Natural killer cell (primary cell): Measurements from ENCODE around the gene KIAA0513. TPM values are rescaled to one million over a fixed set of nuclear protein-coding genes. Genes with fewer than 3 reads are reported as not detected.

Experiments
- ATAC-seq, 3 donors: fragments of 150-1000 bp in 2 of 3; fragments of 200-7000 bp in 1 of 3; cut with Tn5 transposase; 1 replicate in 1 of 3; 2 replicates in 2 of 3; pipeline ENCODE4 v1.10.0; 2021; ENCODE audit warnings: mild to moderate bottlenecking in 2 of 3, moderate library complexity in 2 of 3
- DNase-seq, 2 donors: peaks; one replicate each; pipeline versions ENCODE4 v3.0.0 to v3.0.0-alpha.2; 2013 to 2021; ENCODE audit warnings: mixed read lengths in 1 of 2
- H3K27ac ChIP-seq: one replicate; pipeline ENCODE4 v1.5.1; 2013; ENCODE audit warnings: mild to moderate bottlenecking, low read length
- H3K27me3 ChIP-seq: one replicate; pipeline ENCODE4 v1.6.1; 2013; ENCODE audit warnings: low read length; ENCODE audit not compliant: control insufficient read depth, insufficient read depth
- H3K36me3 ChIP-seq: one replicate; pipeline ENCODE4 v1.6.1; 2013; ENCODE audit warnings: low read length; ENCODE audit not compliant: control insufficient read depth, insufficient read depth
- H3K4me1 ChIP-seq: one replicate; pipeline ENCODE4 v1.6.1; 2013; ENCODE audit warnings: low read length; ENCODE audit not compliant: control insufficient read depth, insufficient read depth
- H3K4me3 ChIP-seq: one replicate; pipeline ENCODE4 v1.5.1; 2013; ENCODE audit warnings: low read length
- H3K9me3 ChIP-seq: one replicate; pipeline ENCODE4 v1.6.1; 2013; ENCODE audit warnings: low read length; ENCODE audit not compliant: control insufficient read depth, insufficient read depth
- H3K27ac Mint-ChIP-seq, 2 donors: one replicate each; pipeline ENCODE4 v1.8.0; 2022; ENCODE audit warnings: mild to moderate bottlenecking in 2 of 2, mixed read lengths in 2 of 2, moderate library complexity in 1 of 2
- H3K27me3 Mint-ChIP-seq, 2 donors: one replicate each; pipeline ENCODE4 v1.8.0; 2022; ENCODE audit warnings: low read depth in 2 of 2, mixed read lengths in 2 of 2
- H3K36me3 Mint-ChIP-seq: one replicate; pipeline ENCODE4 v1.8.0; 2022; ENCODE audit warnings: mixed read lengths
- H3K4me1 Mint-ChIP-seq, 2 donors: one replicate each; pipeline ENCODE4 v1.8.0; 2022; ENCODE audit warnings: mixed read lengths in 2 of 2
- H3K4me3 Mint-ChIP-seq: one replicate; pipeline ENCODE4 v1.8.0; 2022; ENCODE audit warnings: mild to moderate bottlenecking, moderate library complexity, mixed read lengths
- H3K9me3 Mint-ChIP-seq, 2 donors: one replicate each; pipeline ENCODE4 v1.8.0; 2022; ENCODE audit warnings: mixed read lengths in 2 of 2
- WGBS: methylation state at CpG from one replicate; pipeline ENCODE4 v1.1.7; 2013; ENCODE audit warnings: missing lambda C conversion rate; ENCODE audit not compliant: insufficient coverage; 5-methylcytosine and 5-hydroxymethylcytosine counted together
- intact Hi-C: fragments of 100-400 bp; cut with micrococcal nuclease; formaldehyde crosslinking; loops from one replicate; pipeline ENCODE4 v1.14.2; 2022
- total RNA-seq, 4 donors: library from RNA; stranded (reverse); fragments of 120-200 nt in 1 of 4; gene quantifications; one replicate each; pipeline versions ENCODE4 v1.2.3 to v1.2.4, GENCODE V29; 2013 to 2022
- TF ChIP-seq, protein P1 (sequence below): fragments of 200-600 bp; IDR thresholded peaks from one replicate; pipeline ENCODE4 v1.8.0; 2022; ENCODE audit warnings: antibody characterized with exemption

Gene KIAA0513
- total RNA-seq, 3 donors from 2014 or later (not counting 1 experiment from before 2014, with no cell fraction given) = 7.9 to 17.7 (median 12.1) TPM

DNA sequence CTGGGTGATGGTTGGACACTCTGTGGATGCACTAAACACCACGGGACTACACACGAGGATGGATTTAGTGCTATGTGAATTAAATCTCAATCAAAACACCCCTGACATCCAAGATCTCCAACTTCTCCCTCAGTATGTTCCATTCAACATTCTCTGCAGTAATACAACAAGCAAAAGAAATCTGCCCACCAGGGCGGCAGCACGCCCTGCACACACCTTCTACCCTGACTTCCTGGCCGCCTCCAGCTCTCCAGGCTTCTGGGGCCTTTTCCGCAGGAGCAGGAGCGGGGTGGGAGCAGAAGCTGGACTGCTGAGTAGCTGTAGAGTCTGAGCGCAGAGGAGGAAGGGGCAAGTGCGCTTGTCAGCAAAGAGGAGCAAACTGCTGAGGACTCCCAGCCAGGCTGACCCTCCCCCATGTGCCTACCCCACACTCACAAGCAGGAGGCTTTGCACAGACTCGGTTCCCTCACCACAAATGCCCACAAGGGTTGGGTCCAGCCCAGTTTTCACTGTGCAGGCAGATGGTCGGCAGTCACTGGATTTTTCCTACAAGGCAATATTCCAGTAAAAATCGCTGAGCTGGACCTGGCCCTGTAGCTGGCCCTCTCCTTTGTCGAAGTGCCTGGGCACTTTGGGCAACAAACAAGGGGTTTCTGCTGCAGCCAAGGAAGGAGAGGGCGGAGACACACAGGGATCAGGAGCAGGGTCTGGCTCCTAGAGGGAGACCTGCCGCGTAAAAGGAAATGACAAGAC lies 39.1 kb upstream of the KIAA0513 start:
- H3K27ac Mint-ChIP-seq = no peak overlapping the region
- no peaks in the 10 kb centered on the region for H3K27me3 ChIP-seq
- H3K4me3 ChIP-seq = no peak overlapping the region
- no peaks in the 10 kb centered on the region for H3K27me3 Mint-ChIP-seq
- H3K4me1 ChIP-seq = peaks cover 11% of the 10 kb centered on the region
- peaks cover 0 to 7% of the 10 kb centered on the region in 2 donors for H3K4me1 Mint-ChIP-seq
- 93% methylated on average over 15 of the region's 16 CpGs for WGBS
- H3K36me3 ChIP-seq = peaks cover 31% of the 10 kb centered on the region
- H3K9me3 ChIP-seq = no peaks in the 10 kb centered on the region
- no peaks in the 10 kb centered on the region for H3K36me3 Mint-ChIP-seq
- no peak overlapping the region for H3K4me3 Mint-ChIP-seq
- TF ChIP-seq, protein P1, sequence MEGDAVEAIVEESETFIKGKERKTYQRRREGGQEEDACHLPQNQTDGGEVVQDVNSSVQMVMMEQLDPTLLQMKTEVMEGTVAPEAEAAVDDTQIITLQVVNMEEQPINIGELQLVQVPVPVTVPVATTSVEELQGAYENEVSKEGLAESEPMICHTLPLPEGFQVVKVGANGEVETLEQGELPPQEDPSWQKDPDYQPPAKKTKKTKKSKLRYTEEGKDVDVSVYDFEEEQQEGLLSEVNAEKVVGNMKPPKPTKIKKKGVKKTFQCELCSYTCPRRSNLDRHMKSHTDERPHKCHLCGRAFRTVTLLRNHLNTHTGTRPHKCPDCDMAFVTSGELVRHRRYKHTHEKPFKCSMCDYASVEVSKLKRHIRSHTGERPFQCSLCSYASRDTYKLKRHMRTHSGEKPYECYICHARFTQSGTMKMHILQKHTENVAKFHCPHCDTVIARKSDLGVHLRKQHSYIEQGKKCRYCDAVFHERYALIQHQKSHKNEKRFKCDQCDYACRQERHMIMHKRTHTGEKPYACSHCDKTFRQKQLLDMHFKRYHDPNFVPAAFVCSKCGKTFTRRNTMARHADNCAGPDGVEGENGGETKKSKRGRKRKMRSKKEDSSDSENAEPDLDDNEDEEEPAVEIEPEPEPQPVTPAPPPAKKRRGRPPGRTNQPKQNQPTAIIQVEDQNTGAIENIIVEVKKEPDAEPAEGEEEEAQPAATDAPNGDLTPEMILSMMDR = no peak
- H3K27ac ChIP-seq = no peak overlapping the region
- ATAC-seq = peak in 1 of 3 donors; percentile 18
- DNase-seq = no peak
- intact Hi-C loops = no loop called here
- no peaks in the 10 kb centered on the region for H3K9me3 Mint-ChIP-seq

- Mint-ChIP-seq H3K36me3 (no peaks in the 10 kb centered on the region), H3K27ac (peak overlapping the region in 1 of 2 donors; percentile 22)
These were observed 37.6 kb upstream of the KIAA0513 start for GRCh38 chr16:84989749-84990620.

DNA sequence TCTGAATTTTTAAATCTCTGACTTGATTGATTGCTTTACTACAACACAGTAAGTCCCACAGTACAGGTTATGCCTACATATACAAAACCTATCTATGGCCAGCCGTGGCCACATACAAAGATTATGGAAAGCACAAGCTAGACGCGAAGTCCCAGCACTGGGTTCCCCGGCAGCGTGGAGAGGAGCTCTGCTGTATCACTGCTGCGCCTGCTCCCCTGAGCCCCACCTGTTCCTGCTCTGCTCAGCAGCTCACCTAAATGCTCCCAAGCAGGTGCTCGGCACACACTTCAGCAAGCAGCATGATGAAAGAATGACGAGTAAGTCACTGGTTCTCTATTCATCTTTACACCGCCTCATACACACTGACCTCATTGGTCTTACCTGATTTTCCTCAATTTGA lies 36.8 kb upstream of the KIAA0513 start:
- H3K9me3 Mint-ChIP-seq = no peaks in the 10 kb centered on the region
- Histone ChIP-seq H3K4me3 (no peak overlapping the region), H3K36me3 (peaks cover 45% of the 10 kb centered on the region), H3K27ac (no peak overlapping the region), H3K4me1 (peaks cover 6% of the 10 kb centered on the region), H3K27me3 (no peaks in the 10 kb centered on the region), H3K9me3 (no peaks in the 10 kb centered on the region)
- 96% methylated on average over 9 of the region's 9 CpGs for WGBS
- DNase-seq (no peak), ATAC-seq (no peak)
- no peak overlapping the region for H3K4me3 Mint-ChIP-seq
- intact Hi-C loops = no loop called here
- no peaks in the 10 kb centered on the region for H3K36me3 Mint-ChIP-seq
- TF ChIP-seq, protein P1 = no peak
- H3K27ac Mint-ChIP-seq = no peak overlapping the region
- H3K4me1 Mint-ChIP-seq = peaks cover 8 to 25% of the 10 kb centered on the region in 2 donors
- H3K27me3 Mint-ChIP-seq = no peaks in the 10 kb centered on the region

More at GRCh38 chr16:84989749-84990620, 37.6 kb upstream of the KIAA0513 start:
- Histone ChIP-seq H3K36me3 (peaks cover 44% of the 10 kb centered on the region), H3K4me3 (no peak overlapping the region), H3K27ac (no peak overlapping the region), H3K9me3 (no peaks in the 10 kb centered on the region), H3K27me3 (no peaks in the 10 kb centered on the region), H3K4me1 (peaks cover 9% of the 10 kb centered on the region)
- Mint-ChIP-seq H3K4me1 (peaks cover 0 to 20% of the 10 kb centered on the region in 2 donors), H3K9me3 (no peaks in the 10 kb centered on the region), H3K4me3 (no peak overlapping the region), H3K27me3 (no peaks in the 10 kb centered on the region)
- no peak for DNase-seq
- TF ChIP-seq, protein P1 = no peak
- ATAC-seq = no peak
- intact Hi-C loops = no loop called here
- 92% methylated on average over 27 of the region's 27 CpGs for WGBS
